Fibroblast of mammary gland (primary cell): ENCODE data around the gene LCNL1.

Source experiments
- DNase-seq: peaks from one replicate; pipeline ENCODE4 v3.0.0-alpha.2; 2010; ENCODE audit warnings: low read depth
- H3K4me3 ChIP-seq: 2 replicates; pipeline ENCODE4 v1.5.1; 2011; ENCODE audit warnings: low read depth, mild to moderate bottlenecking, low read length, moderate library complexity; ENCODE audit not compliant: control insufficient read depth
- TF ChIP-seq, protein P1 (sequence below): conservative IDR thresholded peaks from 2 replicates; pipeline ENCODE4 v1.5.1; 2011; ENCODE audit warnings: low read depth, low read length, inconsistent platforms; ENCODE audit not compliant: control insufficient read depth, insufficient read depth

LCNL1 gene

DNA sequence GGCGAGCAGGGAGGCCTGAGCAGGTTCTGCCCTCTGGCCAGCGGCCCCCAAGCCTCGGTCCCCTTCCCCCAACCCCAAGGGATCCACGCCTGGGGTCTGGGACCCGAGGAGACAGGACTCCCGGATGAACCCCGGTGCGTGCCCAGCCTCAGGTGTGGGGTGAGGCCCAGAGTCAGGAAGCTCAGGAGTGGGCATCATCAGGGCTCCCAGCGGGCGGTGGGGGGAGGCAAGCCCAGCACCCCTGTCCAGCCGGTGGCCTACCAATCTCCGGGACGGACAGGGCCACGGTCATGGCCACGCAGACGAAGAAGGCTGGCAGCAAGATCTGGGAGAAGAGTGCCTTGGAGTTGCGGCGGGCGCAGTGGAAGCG is 30.8 kb downstream of the LCNL1 start:
- no peak for DNase-seq
- no peak overlapping the region for H3K4me3 ChIP-seq
- TF ChIP-seq, protein P1, sequence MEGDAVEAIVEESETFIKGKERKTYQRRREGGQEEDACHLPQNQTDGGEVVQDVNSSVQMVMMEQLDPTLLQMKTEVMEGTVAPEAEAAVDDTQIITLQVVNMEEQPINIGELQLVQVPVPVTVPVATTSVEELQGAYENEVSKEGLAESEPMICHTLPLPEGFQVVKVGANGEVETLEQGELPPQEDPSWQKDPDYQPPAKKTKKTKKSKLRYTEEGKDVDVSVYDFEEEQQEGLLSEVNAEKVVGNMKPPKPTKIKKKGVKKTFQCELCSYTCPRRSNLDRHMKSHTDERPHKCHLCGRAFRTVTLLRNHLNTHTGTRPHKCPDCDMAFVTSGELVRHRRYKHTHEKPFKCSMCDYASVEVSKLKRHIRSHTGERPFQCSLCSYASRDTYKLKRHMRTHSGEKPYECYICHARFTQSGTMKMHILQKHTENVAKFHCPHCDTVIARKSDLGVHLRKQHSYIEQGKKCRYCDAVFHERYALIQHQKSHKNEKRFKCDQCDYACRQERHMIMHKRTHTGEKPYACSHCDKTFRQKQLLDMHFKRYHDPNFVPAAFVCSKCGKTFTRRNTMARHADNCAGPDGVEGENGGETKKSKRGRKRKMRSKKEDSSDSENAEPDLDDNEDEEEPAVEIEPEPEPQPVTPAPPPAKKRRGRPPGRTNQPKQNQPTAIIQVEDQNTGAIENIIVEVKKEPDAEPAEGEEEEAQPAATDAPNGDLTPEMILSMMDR = no peak

DNA sequence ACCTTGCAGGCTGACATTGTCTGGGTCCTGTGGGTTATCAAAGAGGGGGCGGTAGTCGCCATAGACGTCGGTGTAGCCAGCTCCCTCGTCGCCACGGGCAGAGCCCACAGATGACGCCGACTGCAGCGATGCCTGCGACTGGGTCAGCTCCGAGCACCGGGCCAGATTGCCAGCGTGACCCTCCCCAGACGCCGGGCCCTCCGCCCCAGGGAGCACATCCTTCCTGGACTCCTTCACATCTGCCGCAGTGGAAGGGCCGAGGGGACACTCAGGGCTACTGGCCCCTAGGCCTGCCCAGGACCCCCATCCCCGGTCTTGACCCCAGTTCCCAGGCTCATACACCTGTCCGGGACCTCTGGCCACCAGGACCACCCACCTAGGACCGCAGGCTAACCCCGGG is 31.4 kb downstream of the LCNL1 start:
- DNase-seq = no peak
- no peak overlapping the region for H3K4me3 ChIP-seq
- TF ChIP-seq, protein P1 = no peak

DNA sequence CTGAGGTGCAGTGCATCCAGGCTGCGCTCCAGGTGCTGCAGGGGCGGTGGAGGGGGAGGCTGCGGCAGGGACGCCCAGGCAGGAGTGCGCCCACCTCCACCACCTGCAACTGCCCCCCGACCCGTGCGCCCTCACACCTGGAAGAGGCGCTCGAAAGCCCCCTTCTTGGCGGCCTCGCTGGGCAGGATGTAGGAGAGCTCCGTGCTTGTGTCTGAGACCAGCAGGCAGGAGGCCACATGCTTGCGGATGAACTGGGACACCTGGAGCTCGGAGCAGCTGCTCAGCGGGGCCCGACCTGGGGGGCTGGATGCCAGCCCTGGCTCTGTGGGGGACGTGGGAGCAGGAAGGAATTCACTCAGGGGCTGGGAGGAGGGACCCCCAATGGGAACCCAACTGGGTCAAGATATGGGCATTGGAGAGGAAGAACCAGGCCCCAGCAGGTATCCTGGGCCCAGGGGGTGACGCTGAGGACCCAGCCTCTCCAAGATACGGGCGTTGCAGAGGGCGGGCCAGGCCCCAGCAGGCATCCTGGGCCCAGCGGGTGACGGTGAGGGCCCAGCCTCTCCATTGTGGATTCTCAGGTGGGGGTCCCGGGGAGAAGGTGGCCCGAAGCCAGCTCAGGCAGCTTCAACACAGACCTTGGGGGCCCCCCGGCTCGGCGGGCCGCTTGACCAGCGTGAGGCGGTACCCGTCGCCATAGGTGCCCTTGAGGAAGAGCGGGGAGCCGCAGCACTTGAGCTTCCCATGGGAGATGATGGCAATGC is 32.2 kb downstream of the LCNL1 start:
- TF ChIP-seq, protein P1 = no peak
- no peak for DNase-seq
- H3K4me3 ChIP-seq = no peak overlapping the region

- TF ChIP-seq, protein P1 = no peak
- no peak for DNase-seq
- H3K4me3 ChIP-seq = no peak overlapping the region
Measured at GRCh38 chr9:137015540-137015930, 32.7 kb downstream of the LCNL1 start.

DNA sequence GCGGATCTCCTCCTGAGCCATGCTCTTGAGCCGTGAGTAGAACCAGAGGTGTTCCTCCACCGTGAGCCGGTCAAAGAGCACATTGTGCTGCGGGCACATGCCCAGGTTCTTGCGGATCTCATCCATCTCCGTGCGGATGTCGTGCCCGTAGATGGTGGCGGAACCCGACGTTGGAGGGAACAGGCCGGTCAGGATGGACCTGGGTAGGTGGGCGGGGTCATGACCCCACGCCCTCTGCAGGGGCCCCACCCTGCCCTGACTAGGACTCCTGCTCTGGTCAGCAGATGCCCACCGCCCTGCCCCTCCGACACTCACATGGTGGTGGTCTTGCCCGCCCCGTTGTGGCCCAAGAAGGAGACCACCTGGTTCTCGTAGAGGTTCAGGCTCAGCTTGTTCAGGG is 33.2 kb downstream of the LCNL1 start:
- DNase-seq = no peak
- TF ChIP-seq, protein P1 = no peak
- no peak overlapping the region for H3K4me3 ChIP-seq

DNA sequence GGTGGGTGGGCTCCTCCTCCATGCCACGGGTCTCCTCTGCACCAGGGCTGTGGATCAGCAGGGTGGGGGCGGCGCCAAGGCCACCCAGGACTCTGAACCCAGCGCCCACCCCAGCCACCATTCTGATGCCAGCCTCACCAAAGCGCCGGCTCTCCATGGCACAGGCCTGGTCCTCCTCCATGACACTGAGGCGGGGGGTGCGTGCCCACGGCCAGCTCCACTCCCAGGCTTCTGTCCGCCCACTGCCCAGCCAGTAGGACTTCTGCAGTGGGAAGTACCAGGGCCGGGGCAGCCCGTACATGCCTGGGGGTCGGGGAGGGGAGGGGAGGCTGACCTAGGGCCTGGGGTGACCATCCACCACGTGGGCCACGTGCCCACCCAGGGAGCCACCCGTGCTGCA is 33.6 kb downstream of the LCNL1 start:
- DNase-seq = no peak
- no peak overlapping the region for H3K4me3 ChIP-seq
- TF ChIP-seq, protein P1 = no peak

GRCh38 chr9:137017071-137017470 is 34.3 kb downstream of the LCNL1 start:
- TF ChIP-seq, protein P1 = no peak
- H3K4me3 ChIP-seq = no peak overlapping the region
- no peak for DNase-seq
